HUES64 (cell line): Measurements from ENCODE around the gene HOXA9.

ENCODE experiments used
- H3K27ac ChIP-seq: 2 replicates; pipeline ENCODE4 v1.7.0; 2013; ENCODE audit warnings: low read depth, low read length, inconsistent platforms
- H3K27me3 ChIP-seq: 2 replicates; pipeline ENCODE4 v1.6.1; 2013; ENCODE audit warnings: mild to moderate bottlenecking, low read length; ENCODE audit not compliant: insufficient read depth
- H3K36me3 ChIP-seq: 2 replicates; pipeline ENCODE4 v1.6.1; 2013; ENCODE audit warnings: mild to moderate bottlenecking, low read length; ENCODE audit not compliant: insufficient read depth
- H3K4me1 ChIP-seq: 2 replicates; pipeline ENCODE4 v1.6.1; 2013; ENCODE audit warnings: mild to moderate bottlenecking, low read length, moderate library complexity; ENCODE audit not compliant: insufficient read depth
- H3K4me3 ChIP-seq: 2 replicates; pipeline ENCODE4 v1.5.1; 2013; ENCODE audit warnings: mild to moderate bottlenecking, low read length, moderate library complexity
- H3K9ac ChIP-seq: 2 replicates; pipeline ENCODE4 v1.6.1; 2013; ENCODE audit warnings: mild to moderate bottlenecking, low read depth, low read length
- H3K9me3 ChIP-seq: 2 replicates; pipeline ENCODE4 v1.6.1; 2013; ENCODE audit warnings: low read depth, low read length; ENCODE audit not compliant: insufficient read depth
- WGBS: fragments of 150-250, 120-280 bp; methylation state at CpG from one replicate; pipeline ENCODE4 v1.1.7; 2013; ENCODE audit warnings: missing lambda C conversion rate; 5-methylcytosine and 5-hydroxymethylcytosine counted together

The HOXA9 gene

DNA sequence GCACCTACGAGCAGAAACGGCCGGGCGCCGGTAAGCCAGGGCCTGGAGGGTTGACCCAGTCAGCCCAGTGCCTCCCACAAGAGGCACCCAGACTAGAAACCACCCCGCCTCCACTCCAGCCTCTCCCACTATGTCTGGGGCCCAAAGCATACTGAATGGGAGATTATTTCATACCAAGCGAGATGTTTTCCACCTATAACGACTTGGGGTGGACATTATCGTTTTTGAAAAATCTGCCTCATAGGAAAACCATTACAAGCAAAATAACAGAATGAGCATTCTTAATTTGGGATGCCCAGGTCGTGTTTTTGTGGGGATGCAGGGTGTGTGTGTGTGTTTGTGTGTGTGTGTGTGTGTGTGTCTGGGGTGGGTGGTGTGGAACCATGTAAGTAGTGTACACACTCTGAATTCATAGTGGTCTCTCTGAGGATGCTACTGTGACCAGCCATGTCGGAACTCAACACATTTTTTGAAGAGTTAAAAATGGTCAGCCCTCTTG is 19.4 kb downstream of the HOXA9 start:
- H3K27me3 ChIP-seq: peaks cover 100% of the 10 kb centered on the region
- no peak overlapping the region for H3K9ac ChIP-seq
- no peak overlapping the region for H3K4me3 ChIP-seq
- H3K36me3 ChIP-seq: no peaks in the 10 kb centered on the region
- peaks cover 3% of the 10 kb centered on the region; the same call in 1 of the 2 replicates for H3K4me1 ChIP-seq
- 74% methylated on average over 11 of the region's 11 CpGs for WGBS
- H3K9me3 ChIP-seq: no peaks in the 10 kb centered on the region
- H3K27ac ChIP-seq: no peak overlapping the region

DNA sequence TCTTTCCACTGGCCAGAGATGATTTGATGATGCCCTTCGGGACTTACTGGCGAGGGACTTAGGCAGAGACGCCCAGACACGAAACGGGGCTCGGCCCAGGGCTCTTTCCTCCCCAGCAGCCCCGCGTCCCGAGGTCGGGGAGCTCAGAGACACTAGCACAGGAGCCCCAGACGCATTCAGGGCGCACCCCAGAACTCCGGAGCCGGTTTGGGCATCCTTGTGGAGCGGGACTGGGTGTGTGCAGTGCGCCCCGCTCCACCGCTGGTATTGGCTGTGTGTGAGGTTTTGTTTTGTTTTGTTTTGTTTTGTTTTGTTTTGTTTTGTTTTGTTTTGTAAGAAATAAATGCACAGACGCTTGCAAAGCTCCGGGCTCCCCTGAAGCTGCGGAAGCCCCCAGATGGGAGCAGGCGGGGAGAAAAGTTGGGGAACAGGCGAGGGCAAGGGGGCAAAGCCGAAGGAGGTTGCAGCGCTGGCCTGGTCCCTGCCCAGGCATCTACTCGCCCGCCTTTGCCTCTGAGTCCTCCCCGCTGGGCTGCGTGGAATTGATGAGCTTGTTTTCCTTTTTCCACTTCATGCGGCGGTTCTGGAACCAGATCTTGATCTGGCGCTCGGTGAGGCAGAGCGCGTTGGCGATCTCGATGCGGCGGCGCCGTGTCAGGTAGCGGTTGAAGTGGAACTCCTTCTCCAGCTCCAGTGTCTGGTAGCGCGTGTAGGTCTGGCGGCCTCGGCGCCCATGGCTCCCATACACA is 20.0 kb downstream of the HOXA9 start:
- H3K9me3 ChIP-seq: no peaks in the 10 kb centered on the region
- H3K27ac ChIP-seq: no peak overlapping the region
- H3K36me3 ChIP-seq: no peaks in the 10 kb centered on the region
- no peak overlapping the region for H3K4me3 ChIP-seq
- WGBS: 71% methylated on average over 47 of the region's 47 CpGs
- peaks cover 100% of the 10 kb centered on the region for H3K27me3 ChIP-seq
- H3K4me1 ChIP-seq: peaks cover 3% of the 10 kb centered on the region; the same call in 1 of the 2 replicates
- no peak overlapping the region for H3K9ac ChIP-seq

- no peaks in the 10 kb centered on the region for H3K36me3 ChIP-seq
- no peaks in the 10 kb centered on the region for H3K9me3 ChIP-seq
- no peak overlapping the region for H3K4me3 ChIP-seq
- no peak overlapping the region for H3K27ac ChIP-seq
- 18% methylated on average over 31 of the region's 31 CpGs for WGBS
- no peak overlapping the region for H3K9ac ChIP-seq
- peaks cover 100% of the 10 kb centered on the region for H3K27me3 ChIP-seq
- peaks cover 3% of the 10 kb centered on the region; the same call in 1 of the 2 replicates for H3K4me1 ChIP-seq
Measured at GRCh38 chr7:27144781-27145164, 20.6 kb downstream of the HOXA9 start.

- Histone ChIP-seq H3K9me3 (no peaks in the 10 kb centered on the region), H3K27me3 (peaks cover 100% of the 10 kb centered on the region), H3K27ac (no peak overlapping the region), H3K4me1 (peaks cover 3% of the 10 kb centered on the region; the same call in 1 of the 2 replicates), H3K36me3 (no peaks in the 10 kb centered on the region), H3K4me3 (no peak overlapping the region), H3K9ac (no peak overlapping the region)
- WGBS: 37% methylated on average over 38 of the region's 40 CpGs
Measured at GRCh38 chr7:27143950-27144780, 21.2 kb downstream of the HOXA9 start.

GRCh38 chr7:27143023-27143949 is 22.1 kb downstream of the HOXA9 start, which contains the start of gene HOXA5:
Gene HOXA5 (minus strand): TSS chr7:27143681. CDS start chr7:27143607, 74 bp downstream.
- Histone ChIP-seq H3K9me3 (no peaks in the 10 kb centered on the region), H3K27me3 (peaks cover 100% of the 10 kb centered on the region), H3K4me1 (peaks cover 3% of the 10 kb centered on the region; the same call in 1 of the 2 replicates), H3K4me3 (peak within 1 kb of the TSS; percentile 49), H3K9ac (no peak within 1 kb of the TSS), H3K27ac (no peak within 1 kb of the TSS), H3K36me3 (no peaks in the 10 kb centered on the region)
- 2% methylated on average over 86 of the region's 86 CpGs for WGBS

DNA sequence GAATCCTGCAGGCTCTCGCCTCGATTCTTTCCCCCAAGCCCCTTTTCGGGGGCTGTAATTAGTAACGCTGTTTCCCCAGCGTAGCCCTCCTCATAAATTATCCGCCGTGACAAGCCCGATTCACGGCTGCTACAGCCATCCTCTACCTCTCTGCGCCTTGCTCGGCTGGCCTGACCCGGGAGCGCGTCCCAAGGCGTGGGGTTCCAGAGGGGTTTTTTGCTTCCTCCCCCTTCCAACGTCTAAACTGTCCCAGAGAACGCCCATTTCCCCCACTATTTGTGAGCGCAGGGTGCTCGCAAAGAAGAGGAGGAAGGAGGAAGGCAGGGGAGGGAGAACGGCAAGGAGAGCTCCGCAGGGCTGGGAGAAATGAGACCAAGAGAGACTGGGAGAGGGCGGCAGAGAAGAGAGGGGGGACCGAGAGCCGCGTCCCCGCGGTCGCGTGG is 22.7 kb downstream of the HOXA9 start:
- Histone ChIP-seq H3K27ac (no peak overlapping the region), H3K27me3 (peaks cover 100% of the 10 kb centered on the region), H3K36me3 (no peaks in the 10 kb centered on the region), H3K4me3 (peak overlapping the region; percentile 49), H3K4me1 (peaks cover 3% of the 10 kb centered on the region; the same call in 1 of the 2 replicates), H3K9me3 (no peaks in the 10 kb centered on the region), H3K9ac (no peak overlapping the region)
- WGBS: 1% methylated on average over 27 of the region's 29 CpGs

DNA sequence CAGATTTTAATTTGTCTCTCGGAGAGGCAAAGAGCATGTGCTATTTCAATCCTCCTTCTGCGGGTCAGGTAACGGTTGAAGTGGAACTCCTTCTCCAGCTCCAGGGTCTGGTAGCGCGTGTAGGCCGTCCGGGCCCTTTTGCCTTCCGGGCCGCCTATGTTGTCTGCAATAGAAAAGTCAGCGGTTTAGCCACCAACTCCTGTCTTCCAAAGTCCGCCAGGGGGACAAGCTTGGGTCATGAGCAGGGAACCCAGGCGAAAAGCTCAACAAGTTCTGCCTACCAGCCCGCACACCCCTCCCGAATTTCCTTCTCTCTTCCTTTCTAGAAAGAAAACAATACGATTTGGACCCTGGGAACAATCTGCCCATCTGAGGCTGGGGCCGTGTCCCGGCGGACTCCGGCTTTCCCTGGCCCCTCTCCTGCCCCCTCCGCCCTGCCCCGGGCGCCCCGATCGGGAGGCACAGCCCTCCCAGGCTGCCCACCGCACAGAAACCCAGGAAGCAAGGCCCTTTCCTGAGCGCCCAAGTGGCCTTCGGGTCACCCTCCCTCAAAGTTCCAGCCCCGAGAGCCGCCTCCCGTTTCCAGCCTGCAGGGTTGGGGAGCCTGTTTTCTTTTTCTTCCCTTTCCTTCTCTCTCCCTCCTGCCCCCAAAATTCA is 23.3 kb downstream of the HOXA9 start:
- H3K9ac ChIP-seq: no peak overlapping the region
- H3K4me3 ChIP-seq: no peak overlapping the region
- peaks cover 3% of the 10 kb centered on the region; the same call in 1 of the 2 replicates for H3K4me1 ChIP-seq
- peaks cover 100% of the 10 kb centered on the region for H3K27me3 ChIP-seq
- H3K36me3 ChIP-seq: no peaks in the 10 kb centered on the region
- WGBS: 3% methylated on average over 30 of the region's 30 CpGs
- no peak overlapping the region for H3K27ac ChIP-seq
- H3K9me3 ChIP-seq: no peaks in the 10 kb centered on the region

DNA sequence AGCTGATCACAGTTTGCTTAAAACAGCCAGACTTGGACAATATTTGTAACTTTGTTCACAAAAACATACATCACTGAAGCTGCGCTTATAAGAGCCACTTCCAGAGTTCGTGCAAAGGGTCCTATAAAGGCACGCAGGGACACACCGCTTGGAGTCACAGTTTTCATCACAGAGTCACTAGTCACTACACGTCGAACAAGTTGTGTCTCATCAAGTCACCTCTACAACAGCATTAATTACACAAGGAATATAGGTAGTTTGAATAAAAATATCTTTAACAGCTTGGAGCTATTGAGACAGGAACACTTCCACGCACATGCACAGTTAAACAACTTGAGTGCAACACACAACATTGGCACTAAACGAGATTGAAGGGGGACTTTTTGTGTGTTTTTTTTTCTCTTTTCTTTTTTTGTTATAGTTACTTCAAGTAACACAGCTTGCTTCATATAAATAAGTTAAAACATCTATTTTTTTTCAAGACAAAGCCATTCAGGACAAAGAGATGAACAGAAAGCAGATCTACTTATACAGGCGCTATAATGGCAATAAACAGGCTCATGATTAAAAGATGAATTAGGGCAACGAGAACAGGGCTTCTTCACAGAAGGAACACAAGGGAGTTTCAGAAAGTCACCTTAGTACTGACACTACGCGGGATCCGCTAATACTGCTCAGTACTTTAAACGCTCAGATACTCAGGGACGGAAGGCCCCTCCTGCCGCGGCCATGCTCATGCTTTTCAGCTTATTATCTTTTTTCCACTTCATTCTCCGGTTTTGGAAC is 24.0 kb downstream of the HOXA9 start:
- H3K27ac ChIP-seq: no peak overlapping the region
- H3K9ac ChIP-seq: no peak overlapping the region
- H3K4me3 ChIP-seq: no peak overlapping the region
- no peaks in the 10 kb centered on the region for H3K36me3 ChIP-seq
- WGBS: 31% methylated on average over 16 of the region's 18 CpGs
- H3K4me1 ChIP-seq: peaks cover 3% of the 10 kb centered on the region; the same call in 1 of the 2 replicates
- no peaks in the 10 kb centered on the region for H3K9me3 ChIP-seq
- peaks cover 100% of the 10 kb centered on the region for H3K27me3 ChIP-seq

GRCh38 chr7:27140126-27140857 is 25.0 kb downstream of the HOXA9 start:
- peaks cover 3% of the 10 kb centered on the region; the same call in 1 of the 2 replicates for H3K4me1 ChIP-seq
- 28% methylated on average over 15 of the region's 15 CpGs for WGBS
- no peak overlapping the region for H3K9ac ChIP-seq
- H3K4me3 ChIP-seq: no peak overlapping the region
- H3K9me3 ChIP-seq: no peaks in the 10 kb centered on the region
- no peak overlapping the region for H3K27ac ChIP-seq
- H3K27me3 ChIP-seq: peaks cover 100% of the 10 kb centered on the region
- H3K36me3 ChIP-seq: no peaks in the 10 kb centered on the region
